Liver (tissue), 3 donors: ENCODE measurements around the gene GTPBP10.

Experiments used
- CTCF ChIP-seq: fragments of 150-350 bp; IDR thresholded peaks from 2 replicates; pipeline ENCODE4 v1.5.1; 2017; ENCODE audit warnings: improper control_type of control experiment, low read depth, low read length; ENCODE audit not compliant: missing input control
- RAD21 ChIP-seq, 2 donors: IDR thresholded peaks; 2 replicates each; pipeline ENCODE4 v1.6.1; 2016; ENCODE audit warnings: antibody characterized with exemption in 2 of 2, mild to moderate bottlenecking in 2 of 2
- donor health status: healthy.
- donor health status: healthy.

- TF ChIP-seq RAD21 (IDR thresholded peaks at IDR 0.05) (no peak), CTCF (no peak)
Measured at GRCh38 chr7:90411510-90411909, 65.0 kb downstream of the GTPBP10 start.
